IMR-90 (cell line): ENCODE measurements around the gene ASB12. TPM values are rescaled to one million over a fixed set of nuclear protein-coding genes. Genes with fewer than 3 reads are reported as not detected.

ENCODE experiments used
- ATAC-seq: fragments of 200-7000 bp; cut with Tn5 transposase; 2 replicates; pipeline ENCODE4 v1.9.1; 2020; ENCODE audit warnings: low read depth, mild to moderate bottlenecking, moderate library complexity
- BruUV-seq: library from RNA; stranded (reverse); fragments of 400-500 nt; replicated peaks from 2 replicates; lab custom pipeline; 2021; lab: Mats Ljungman, UMichigan
- CTCF ChIA-PET: fragments of 300-600 bp; formaldehyde crosslinking; extraction: SDS; loops from one replicate; lab custom pipeline; 2021; ENCODE audit warnings: antibody characterized with exemption; lab: Yijun Ruan, JAX
- POLR2A ChIA-PET: fragments of 300-600 bp; sonication (Branson Sonifier 250); formaldehyde crosslinking; loops from one replicate; lab custom pipeline; 2022; ENCODE audit warnings: antibody characterized with exemption; ENCODE audit not compliant: unreplicated experiment; lab: Charles Lee
- DNase-seq: peaks from one replicate; pipeline ENCODE4 v3.0.0; 2013
- H2AFZ ChIP-seq: replicated peaks from 2 replicates; pipeline ENCODE3; 2013; ENCODE audit warnings: low read length, mild to moderate bottlenecking; ENCODE audit not compliant: poor library complexity
- H2AK5ac ChIP-seq: 2 replicates; pipeline ENCODE4 v1.6.1; 2013; ENCODE audit warnings: low read depth, low read length, inconsistent platforms
- H2AK9ac ChIP-seq: replicated peaks from 2 replicates; pipeline ENCODE3; 2013; ENCODE audit warnings: mild to moderate bottlenecking, low read depth, low read length, moderate library complexity; ENCODE audit not compliant: poor library complexity
- H2BK120ac ChIP-seq: 2 replicates; pipeline ENCODE4 v1.6.1; 2013; ENCODE audit warnings: low read depth, low read length, inconsistent platforms
- H2BK15ac ChIP-seq: 3 replicates; pipeline ENCODE4 v1.6.1; 2013; ENCODE audit warnings: low read depth, low read length, inconsistent platforms
- H2BK20ac ChIP-seq: 2 replicates; pipeline ENCODE4 v1.6.1; 2013; ENCODE audit warnings: low read depth, mild to moderate bottlenecking, inconsistent platforms, low read length, moderate library complexity
- H2BK5ac ChIP-seq: 2 replicates; pipeline ENCODE4 v1.6.1; 2013; ENCODE audit warnings: mild to moderate bottlenecking, low read depth, low read length, inconsistent platforms; ENCODE audit not compliant: poor library complexity, severe bottlenecking
- H3K14ac ChIP-seq: replicated peaks from 2 replicates; pipeline ENCODE4 v1.6.1; 2013; ENCODE audit warnings: low read depth, low read length, inconsistent platforms
- H3K18ac ChIP-seq: 2 replicates; pipeline ENCODE4 v1.6.1; 2013; ENCODE audit warnings: low read depth, low read length, control low read depth
- H3K23ac ChIP-seq: 2 replicates; pipeline ENCODE4 v1.6.1; 2013; ENCODE audit warnings: low read depth, low read length, inconsistent platforms
- H3K27ac ChIP-seq: 2 replicates; pipeline ENCODE4 v1.5.1; 2013; ENCODE audit warnings: mild to moderate bottlenecking, control low read depth, low read length; ENCODE audit not compliant: insufficient read depth
- H3K27me3 ChIP-seq: 2 replicates; pipeline ENCODE4 v1.6.1; 2013; ENCODE audit warnings: low read length; ENCODE audit not compliant: control insufficient read depth, insufficient read depth
- H3K36me3 ChIP-seq: 2 replicates; pipeline ENCODE4 v1.6.1; 2013; ENCODE audit warnings: low read length, mixed read lengths; ENCODE audit not compliant: control insufficient read depth, insufficient read depth
- H3K4ac ChIP-seq: 2 replicates; pipeline ENCODE4 v1.6.1; 2013; ENCODE audit warnings: low read depth, low read length, inconsistent platforms
- H3K4me1 ChIP-seq: 2 replicates; pipeline ENCODE4 v1.6.1; 2013; ENCODE audit warnings: low read length, mixed read lengths; ENCODE audit not compliant: control insufficient read depth, insufficient read depth
- H3K4me2 ChIP-seq: 2 replicates; pipeline ENCODE4 v1.6.1; 2013; ENCODE audit warnings: low read depth, mild to moderate bottlenecking, control low read depth, low read length, moderate library complexity
- H3K4me3 ChIP-seq: 2 replicates; pipeline ENCODE4 v1.5.1; 2013; ENCODE audit warnings: low read depth, mild to moderate bottlenecking, control low read depth, low read length, moderate library complexity; ENCODE audit not compliant: insufficient read depth
- H3K56ac ChIP-seq: 2 replicates; pipeline ENCODE4 v1.6.1; 2013; ENCODE audit warnings: low read length, inconsistent platforms; ENCODE audit not compliant: insufficient read depth; ENCODE audit errors: extremely low read depth
- H3K79me1 ChIP-seq, 2 experiments: 2 replicates each; pipeline ENCODE4 v1.6.1; 2013; ENCODE audit warnings: low read length in 2 of 2, inconsistent platforms in 1 of 2, low read depth in 1 of 2
- H3K9ac ChIP-seq: 2 replicates; pipeline ENCODE4 v1.6.1; 2013; ENCODE audit warnings: low read depth, low read length, control low read depth
- H3K9me1 ChIP-seq: 2 replicates; pipeline ENCODE4 v1.6.1; 2013; ENCODE audit warnings: low read length, inconsistent platforms; ENCODE audit not compliant: insufficient read depth
- H3K9me3 ChIP-seq: 2 replicates; pipeline ENCODE4 v1.6.1; 2013; ENCODE audit warnings: low read length; ENCODE audit not compliant: control insufficient read depth, insufficient read depth
- H4K20me1 ChIP-seq: 2 replicates; pipeline ENCODE4 v1.6.1; 2013; ENCODE audit warnings: low read length, inconsistent platforms; ENCODE audit not compliant: insufficient read depth
- H4K5ac ChIP-seq: 2 replicates; pipeline ENCODE4 v1.6.1; 2013; ENCODE audit warnings: mild to moderate bottlenecking, low read depth, low read length, control low read depth
- H4K8ac ChIP-seq, 2 experiments: 2 replicates each; pipeline ENCODE4 v1.6.1; 2013; ENCODE audit warnings: low read depth in 2 of 2, low read length in 2 of 2, control low read depth in 1 of 2, inconsistent platforms in 1 of 2
- H4K91ac ChIP-seq: 2 replicates; pipeline ENCODE4 v1.6.1; 2013; ENCODE audit warnings: low read depth, low read length, inconsistent platforms; ENCODE audit not compliant: insufficient read depth
- BHLHE40 ChIP-seq: fragments of 150-350 bp; IDR thresholded peaks from 2 replicates; pipeline ENCODE4 v1.6.1; 2016; ENCODE audit warnings: mild to moderate bottlenecking, low read depth, low read length
- CEBPB ChIP-seq: IDR thresholded peaks from 2 replicates; pipeline ENCODE4 v1.6.1; 2012; ENCODE audit warnings: low read depth, low read length, improper control_type of control experiment
- CHD1 ChIP-seq: IDR thresholded peaks from 2 replicates; pipeline ENCODE4 v1.6.1; 2012; ENCODE audit warnings: low read depth, low read length, improper control_type of control experiment
- ELK1 ChIP-seq: fragments of 150-350 bp; IDR thresholded peaks from 2 replicates; pipeline ENCODE4 v1.6.1; 2016; ENCODE audit warnings: low read depth, mild to moderate bottlenecking, low read length, moderate library complexity, borderline replicate concordance
- FOS ChIP-seq: fragments of 150-350 bp; IDR thresholded peaks from 2 replicates; pipeline ENCODE4 v1.6.1; 2016; ENCODE audit warnings: low read depth, low read length
- MAFK ChIP-seq: IDR thresholded peaks from 2 replicates; pipeline ENCODE4 v1.6.1; 2012; ENCODE audit warnings: low read depth, low read length, improper control_type of control experiment
- MAZ ChIP-seq: IDR thresholded peaks from 2 replicates; pipeline ENCODE4 v1.6.1; 2012; ENCODE audit warnings: low read depth, mild to moderate bottlenecking, low read length, improper control_type of control experiment, moderate library complexity, borderline replicate concordance
- MXI1 ChIP-seq: IDR thresholded peaks from 2 replicates; pipeline ENCODE4 v1.6.1; 2012; ENCODE audit warnings: low read depth, mild to moderate bottlenecking, low read length, moderate library complexity, borderline replicate concordance
- NFE2L2 ChIP-seq: fragments of 150-350 bp; IDR thresholded peaks from 2 replicates; pipeline ENCODE4 v1.6.1; 2016; ENCODE audit warnings: low read depth, mild to moderate bottlenecking, low read length
- POLR2A ChIP-seq: IDR thresholded peaks from 2 replicates; pipeline ENCODE4 v1.6.1; 2012; ENCODE audit warnings: mild to moderate bottlenecking, low read depth, low read length
- RAD21 ChIP-seq: IDR thresholded peaks from 2 replicates; pipeline ENCODE4 v1.6.1; 2012; ENCODE audit warnings: low read length, improper control_type of control experiment
- RCOR1 ChIP-seq: IDR thresholded peaks from 2 replicates; pipeline ENCODE4 v1.6.1; 2012; ENCODE audit warnings: mild to moderate bottlenecking, low read length, improper control_type of control experiment; ENCODE audit not compliant: insufficient replicate concordance
- RFX5 ChIP-seq: IDR thresholded peaks from 2 replicates; pipeline ENCODE4 v1.8.0; 2012; ENCODE audit warnings: low read depth, mild to moderate bottlenecking, low read length, moderate library complexity
- SMC3 ChIP-seq: fragments of 150-350 bp; IDR thresholded peaks from 2 replicates; pipeline ENCODE4 v1.6.1; 2016; ENCODE audit warnings: low read depth, mild to moderate bottlenecking, antibody characterized with exemption, low read length, moderate library complexity
- dilution Hi-C: fragments of 300-500 bp; cut with HindIII; formaldehyde crosslinking; loops from one replicate; pipeline ENCODE4 v1.14.3; 2018; ENCODE audit warnings: low sequenced_read_pairs; ENCODE audit not compliant: unreplicated experiment
- in situ Hi-C: fragments of 300-500 bp; cut with MboI; formaldehyde crosslinking; loops from 3 replicates; pipeline ENCODE4 v1.14.3; 2019; ENCODE audit warnings: low sequenced_read_pairs, inconsistent platforms, mixed read lengths
- intact Hi-C: fragments of 100-400 bp; cut with micrococcal nuclease; formaldehyde crosslinking; loops from 2 replicates; pipeline ENCODE4 v1.10.0; 2022
- polyA plus RNA-seq, 3 experiments: library from polyadenylated mRNA; depleted of rRNA; stranded (reverse); fragments of >200 nt; gene quantifications; 2 replicates each; pipeline ENCODE4 v1.2.3, GENCODE V29; 2012; ENCODE audit warnings: low replicate concordance in 1 of 3
- total RNA-seq: library from RNA; depleted of rRNA; stranded (reverse); fragments of >200 nt; gene quantifications from 2 replicates; pipeline ENCODE4 v1.2.3, GENCODE V29; 2012

The ASB12 gene
- total and polyA plus RNA-seq, 2 of the 4 experiments (the other 2 are of a cell fraction) = not detected

GRCh38 chrX:64198036-64198435, 32.4 kb downstream of the ASB12 start:
- Histone ChIP-seq H3K14ac (no peak overlapping the region), H3K9me3 (no peaks in the 10 kb centered on the region), H2BK15ac (no peak overlapping the region), H3K79me1 (peaks cover 0 to under 1% of the 10 kb centered on the region in 2 experiments; a peak in 2 of 4 replicates), H2AK5ac (no peak overlapping the region), H3K4me1 (0 out of 2 replicates have a peak, but pooled peaks cover 1% of the 10 kb centered on the region), H2BK120ac (no peak overlapping the region), H4K8ac (no peak overlapping the region), H2AFZ (no peak overlapping the region), H4K20me1 (peaks cover 3% of the 10 kb centered on the region; the same call in 1 of the 2 replicates), H3K4ac (no peak overlapping the region), H3K27me3 (no peaks in the 10 kb centered on the region; the same call in 1 of the 2 replicates), H2BK5ac (no peak overlapping the region), H3K4me2 (no peak overlapping the region), H3K36me3 (no peaks in the 10 kb centered on the region), H3K9ac (no peak overlapping the region), H4K91ac (no peak overlapping the region), H4K5ac (no peak overlapping the region), H3K27ac (no peak overlapping the region), H3K23ac (no peak overlapping the region), H3K18ac (no peak overlapping the region), H2BK20ac (no peak overlapping the region), H3K56ac (no peak overlapping the region), H2AK9ac (no peak overlapping the region), H3K4me3 (no peak overlapping the region), H3K9me1 (0 out of 2 replicates have a peak, but pooled peaks cover 4% of the 10 kb centered on the region)
- dilution Hi-C loops (no loop called here), intact Hi-C loops (no loop called here), in situ Hi-C loops (no loop called here)
- TF ChIP-seq MAFK (no peak), ELK1 (no peak), CHD1 (no peak), RAD21 (no peak), RCOR1 (no peak), CEBPB (no peak), RFX5 (no peak), MAZ (no peak), POLR2A (no peak), BHLHE40 (no peak), MXI1 (no peak), NFE2L2 (no peak), FOS (no peak), SMC3 (no peak)
- ATAC-seq = no peak
- CTCF ChIA-PET = no interaction called here
- BruUV-seq = no TSS peak
- POLR2A ChIA-PET = no interaction called here
- no peak for DNase-seq
